GM21737 (cell line): ENCODE data around the gene STRN3.
A peak's percentile ranks its signal among the peaks of the same experiment; 100 is the strongest.

Experiments used
- ATAC-seq: cut with Tn5 transposase; IDR thresholded peaks from one replicate; pipeline ENCODE4 v1.9.1; 2021; ENCODE audit warnings: mild to moderate bottlenecking, moderate library complexity; ENCODE audit not compliant: unreplicated experiment

The STRN3 gene

GRCh38 chr14:30875788-30876053, 150.5 kb downstream of the STRN3 start:
- no peak for ATAC-seq

GRCh38 chr14:30874999-30875787, 151.0 kb downstream of the STRN3 start:
- ATAC-seq, result peak; percentile 27

GRCh38 chr14:30874120-30874998, 151.8 kb downstream of the STRN3 start, which contains the start of gene COCH:
COCH (plus strand) TSS chr14:30874559; CDS start chr14:30874939, 380 bp downstream.
- peak; percentile 65 for ATAC-seq

DNA sequence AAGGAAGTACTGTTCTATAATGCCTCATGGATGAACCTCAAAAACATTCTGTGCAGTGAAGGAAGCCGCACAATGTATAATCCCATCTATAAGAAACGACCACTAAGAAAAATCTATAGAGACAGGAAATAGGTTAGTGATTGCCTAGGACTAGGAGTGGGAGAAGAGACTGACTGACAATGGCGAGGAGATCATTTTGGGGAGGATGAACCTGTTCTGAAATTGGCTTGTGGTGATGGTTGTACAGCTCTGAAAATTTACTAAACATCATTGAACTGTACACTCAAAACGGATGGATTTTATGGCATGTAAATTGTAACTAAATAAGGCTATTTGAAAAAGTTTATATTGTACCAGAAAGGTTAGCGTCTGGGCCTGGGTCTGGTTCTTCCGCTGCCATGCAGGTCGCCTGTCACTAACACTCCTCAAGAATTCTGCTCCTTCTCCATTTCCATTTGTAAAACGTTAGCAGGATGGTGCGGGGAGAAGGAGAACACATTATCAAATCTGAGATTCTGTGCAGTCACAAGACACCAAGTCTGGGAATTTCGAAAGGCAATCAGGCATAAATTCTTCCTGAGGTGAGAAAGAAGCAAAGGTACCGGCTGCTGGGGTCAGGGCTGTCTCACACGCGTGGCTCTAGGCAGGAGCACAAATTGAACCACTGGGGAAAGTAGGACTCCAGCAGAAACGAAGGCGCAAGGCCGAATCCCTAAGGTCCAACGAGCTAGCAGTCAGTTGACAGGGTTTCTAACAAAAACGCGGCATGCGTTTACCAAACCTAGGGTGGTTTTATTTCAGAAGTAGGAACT, 152.7 kb downstream of the STRN3 start:
- no peak for ATAC-seq

- no peak for ATAC-seq
Observed at GRCh38 chr14:30872602-30873001, 153.6 kb downstream of the STRN3 start.

- ATAC-seq, result no peak
Observed at GRCh38 chr14:30869551-30870155, 156.5 kb downstream of the STRN3 start.

DNA sequence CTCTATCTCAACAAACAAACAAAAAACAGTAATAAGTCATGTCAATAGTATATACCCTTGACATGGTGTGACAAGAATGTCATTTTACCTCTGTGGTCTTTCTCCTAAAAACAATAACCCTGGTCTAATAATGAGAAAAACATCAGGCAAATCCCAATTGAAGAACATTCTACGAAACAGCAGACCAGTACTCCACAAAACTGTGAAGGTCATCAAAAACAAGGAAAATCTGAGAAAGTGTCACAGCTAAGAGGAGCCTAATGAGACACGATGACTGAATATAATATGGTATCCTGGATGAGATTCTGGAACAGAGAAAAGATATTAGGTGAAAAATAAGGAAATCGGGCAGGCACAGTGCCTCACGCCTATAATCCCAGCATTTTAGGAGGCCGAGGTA, 157.4 kb downstream of the STRN3 start:
- ATAC-seq, result no peak

DNA sequence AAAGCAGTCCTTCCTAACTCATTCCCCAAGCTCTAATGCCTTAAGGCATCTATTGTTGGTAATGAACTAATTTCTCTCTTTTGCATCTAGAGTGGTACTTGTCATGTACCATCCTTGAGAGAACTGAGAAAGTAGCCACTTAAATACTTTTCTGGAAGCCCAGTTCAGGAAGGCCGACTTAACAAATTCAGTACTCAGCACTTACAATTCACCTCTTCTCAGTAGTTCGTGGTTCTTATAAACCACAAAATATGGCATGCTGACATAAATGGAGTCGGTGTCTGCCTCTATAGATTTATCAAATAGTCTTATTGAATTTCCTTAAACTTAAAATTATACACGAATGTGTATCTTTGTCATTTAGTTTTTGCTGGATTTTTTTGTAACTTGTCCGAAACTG, 161.2 kb downstream of the STRN3 start:
- no peak for ATAC-seq

- no peak for ATAC-seq
Observed at GRCh38 chr14:30861200-30861599, 165.0 kb downstream of the STRN3 start.

DNA sequence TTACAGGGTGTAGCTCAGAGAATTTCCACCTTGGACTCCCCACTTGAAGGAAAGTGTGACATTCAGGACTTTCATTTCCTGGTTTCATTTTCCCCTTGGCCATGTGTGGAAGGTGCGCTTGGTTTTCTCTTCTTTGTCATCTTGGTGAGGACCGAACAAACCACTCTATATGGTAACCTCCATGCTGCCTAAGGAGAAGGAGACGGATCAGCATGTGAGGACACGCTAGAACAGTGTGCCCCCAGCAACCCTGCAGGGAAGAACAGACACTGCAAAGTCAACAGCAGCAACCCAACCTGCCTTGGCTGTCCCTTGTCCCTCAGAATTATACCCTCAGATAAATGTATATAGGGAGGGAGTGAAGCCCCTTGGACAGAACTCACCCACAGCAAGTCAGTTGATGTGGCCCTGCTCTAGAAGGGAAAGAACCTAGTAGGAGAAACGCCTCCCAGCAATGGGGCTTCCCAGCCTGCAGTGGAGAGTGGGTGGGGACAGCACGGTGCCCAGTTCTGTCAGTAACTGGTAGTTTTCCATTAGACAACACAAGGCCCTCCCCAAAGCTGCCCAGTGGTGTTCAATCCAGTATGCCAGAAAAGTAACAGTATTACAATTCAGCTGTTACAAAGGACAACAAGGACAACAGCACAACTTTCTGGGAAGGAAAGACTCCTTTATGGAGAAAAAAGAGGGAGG, 170.7 kb downstream of the STRN3 start:
- peak; percentile 51 for ATAC-seq

- peak; percentile 47 for ATAC-seq
Observed at GRCh38 chr14:30854492-30854891, 171.7 kb downstream of the STRN3 start.

DNA sequence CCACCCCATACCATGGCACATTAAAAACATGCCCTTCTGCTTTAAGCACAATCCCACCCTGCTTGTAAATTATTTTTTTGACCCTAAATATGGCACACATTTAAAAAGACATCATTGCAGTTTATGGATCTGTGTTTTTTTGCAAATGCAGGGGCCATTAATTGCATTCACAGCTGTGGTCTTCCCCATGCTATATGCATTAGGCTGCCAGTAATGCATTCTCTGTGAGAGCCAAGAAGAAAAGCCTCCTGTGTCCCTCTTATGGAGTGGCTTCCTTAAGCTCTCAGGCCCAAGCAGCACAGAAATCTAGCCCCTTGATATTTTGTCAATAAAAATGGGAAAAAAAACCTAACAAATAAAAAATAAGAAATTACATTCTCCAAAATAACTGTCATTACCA, 172.2 kb downstream of the STRN3 start:
- no peak for ATAC-seq

GRCh38 chr14:30849983-30850382, 176.2 kb downstream of the STRN3 start:
- ATAC-seq, result no peak

DNA sequence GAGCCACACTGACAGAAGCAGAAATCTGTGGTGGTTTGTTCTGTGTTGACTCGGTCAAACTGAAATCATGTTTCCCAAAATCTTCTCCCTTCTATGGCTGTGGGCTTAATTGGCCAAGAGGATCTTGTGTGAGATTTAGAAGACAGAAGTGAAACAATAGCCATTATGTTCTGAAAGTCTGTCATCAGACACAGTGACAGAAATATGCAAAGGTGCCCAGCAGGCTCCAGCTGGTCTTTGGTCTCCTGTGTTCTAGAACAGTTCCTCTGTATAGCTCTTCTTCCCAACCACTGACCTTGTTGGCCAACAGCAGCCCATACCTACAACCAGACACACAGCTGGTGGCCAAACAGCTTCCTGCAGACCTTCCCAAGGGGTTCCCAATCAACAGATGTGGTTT, 176.8 kb downstream of the STRN3 start:
- ATAC-seq, result peak; percentile 92

DNA sequence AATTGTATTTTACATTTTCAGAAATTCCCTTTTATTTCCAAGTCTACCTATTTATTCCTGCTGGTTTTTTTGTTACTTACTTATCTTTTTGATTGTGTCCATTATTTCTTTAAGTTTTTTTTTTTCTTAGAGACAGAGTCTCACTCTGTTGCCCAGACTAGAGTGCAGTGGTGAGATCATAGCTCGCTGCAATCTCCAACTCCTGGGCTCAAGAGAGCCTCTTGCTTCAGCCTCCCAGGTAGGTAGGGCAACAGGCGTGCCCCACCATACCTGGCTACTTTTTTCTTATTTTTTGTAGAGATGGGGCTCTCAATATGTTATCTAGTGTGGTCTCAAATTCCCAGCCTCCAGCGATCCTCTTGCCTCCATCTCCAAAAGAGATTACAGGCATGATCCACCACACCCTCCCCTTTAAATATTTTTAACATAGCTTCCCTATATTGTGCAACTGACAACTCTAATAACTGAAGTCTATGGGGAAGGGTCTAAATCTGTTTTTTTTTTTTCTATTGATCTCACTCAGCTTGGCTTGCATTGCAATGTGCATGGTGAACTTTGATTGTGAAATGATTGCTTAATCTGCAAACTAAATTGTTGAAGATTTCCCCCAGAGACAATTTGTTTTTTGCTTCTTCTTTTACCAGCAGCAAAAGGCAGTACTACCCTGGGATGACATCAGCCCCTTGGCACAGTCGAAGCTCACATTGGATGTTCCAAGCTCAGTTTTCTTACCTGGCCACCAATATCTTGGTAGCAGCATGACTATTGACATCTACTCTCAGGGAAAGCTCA, 177.5 kb downstream of the STRN3 start:
- ATAC-seq, result no peak
